ENCODE measurements around the gene IL27RA.

The IL27RA gene

DNA sequence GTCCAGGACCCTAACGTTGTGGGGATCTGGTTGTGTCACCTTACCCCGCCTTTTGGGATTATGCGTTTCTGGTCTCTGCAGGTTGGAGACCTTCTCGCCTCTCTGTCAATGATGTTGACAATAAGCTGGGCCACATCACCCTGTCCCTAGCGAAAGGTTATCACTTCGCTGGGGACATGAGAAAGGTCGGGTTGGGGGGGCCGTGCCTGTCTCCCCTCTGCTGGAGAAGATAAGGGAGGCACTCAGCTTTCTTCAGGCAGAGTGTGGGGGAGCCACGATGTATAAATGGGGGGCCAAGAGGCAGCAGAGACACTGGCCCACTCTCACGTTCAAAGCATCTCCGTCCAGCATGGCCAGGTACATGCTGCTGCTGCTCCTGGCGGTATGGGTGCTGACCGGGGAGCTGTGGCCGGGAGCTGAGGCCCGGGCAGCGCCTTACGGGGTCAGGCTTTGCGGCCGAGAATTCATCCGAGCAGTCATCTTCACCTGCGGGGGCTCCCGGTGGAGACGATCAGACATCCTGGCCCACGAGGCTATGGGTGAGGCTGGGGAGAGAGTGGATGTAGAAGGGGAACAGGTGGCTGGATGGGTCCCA lies 3.6 kb upstream of the IL27RA start, which contains the start of gene RLN3:
Gene RLN3 (plus strand): TSS at position 293 of the 595 bp plus-strand sequence. CDS start 57 bp downstream, at position 350.
- TF ChIP-seq TAF1 (IDR thresholded peaks at IDR 0.05; ENCODE audit: borderline replicate concordance, insufficient read depth, low read length) (no peak), SIN3A (IDR thresholded peaks at IDR 0.05; ENCODE audit: borderline replicate concordance, insufficient read depth, low read length) (no peak), FOXP2 (optimal IDR thresholded peaks at IDR 0.05; ENCODE audit: borderline replicate concordance, extremely low read depth, extremely low read length, insufficient read depth) (no peak)

DNA sequence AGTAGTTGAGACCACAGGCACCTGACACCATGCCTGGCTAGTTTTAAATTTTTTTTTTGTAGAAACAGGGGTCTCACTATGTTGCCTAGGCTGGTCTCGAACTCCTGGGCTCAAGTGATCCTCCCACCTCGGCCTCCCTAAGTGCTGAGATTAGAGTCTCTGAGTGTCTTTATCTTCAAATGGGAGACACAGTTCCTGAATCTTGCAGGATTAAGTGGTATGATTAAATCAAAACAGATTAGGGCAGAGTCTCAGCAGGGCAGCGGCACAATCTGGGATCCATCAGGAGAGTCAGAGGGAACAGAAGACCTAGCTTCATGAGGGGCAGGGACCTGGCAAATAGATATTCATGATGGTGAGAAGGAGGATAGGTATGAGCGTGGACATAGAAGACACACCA lies 2.7 kb upstream of the IL27RA start:
- TF ChIP-seq SIN3A (IDR thresholded peaks at IDR 0.05; ENCODE audit: borderline replicate concordance, insufficient read depth, low read length): no peak
- no peak for TF ChIP-seq POLR2AphosphoS5 (IDR thresholded peaks at IDR 0.05; ENCODE audit: low read depth, low read length)
- TF ChIP-seq FOXP2 (optimal IDR thresholded peaks at IDR 0.05; ENCODE audit: borderline replicate concordance, extremely low read depth, extremely low read length, insufficient read depth): no peak
- TF ChIP-seq, protein P1, sequence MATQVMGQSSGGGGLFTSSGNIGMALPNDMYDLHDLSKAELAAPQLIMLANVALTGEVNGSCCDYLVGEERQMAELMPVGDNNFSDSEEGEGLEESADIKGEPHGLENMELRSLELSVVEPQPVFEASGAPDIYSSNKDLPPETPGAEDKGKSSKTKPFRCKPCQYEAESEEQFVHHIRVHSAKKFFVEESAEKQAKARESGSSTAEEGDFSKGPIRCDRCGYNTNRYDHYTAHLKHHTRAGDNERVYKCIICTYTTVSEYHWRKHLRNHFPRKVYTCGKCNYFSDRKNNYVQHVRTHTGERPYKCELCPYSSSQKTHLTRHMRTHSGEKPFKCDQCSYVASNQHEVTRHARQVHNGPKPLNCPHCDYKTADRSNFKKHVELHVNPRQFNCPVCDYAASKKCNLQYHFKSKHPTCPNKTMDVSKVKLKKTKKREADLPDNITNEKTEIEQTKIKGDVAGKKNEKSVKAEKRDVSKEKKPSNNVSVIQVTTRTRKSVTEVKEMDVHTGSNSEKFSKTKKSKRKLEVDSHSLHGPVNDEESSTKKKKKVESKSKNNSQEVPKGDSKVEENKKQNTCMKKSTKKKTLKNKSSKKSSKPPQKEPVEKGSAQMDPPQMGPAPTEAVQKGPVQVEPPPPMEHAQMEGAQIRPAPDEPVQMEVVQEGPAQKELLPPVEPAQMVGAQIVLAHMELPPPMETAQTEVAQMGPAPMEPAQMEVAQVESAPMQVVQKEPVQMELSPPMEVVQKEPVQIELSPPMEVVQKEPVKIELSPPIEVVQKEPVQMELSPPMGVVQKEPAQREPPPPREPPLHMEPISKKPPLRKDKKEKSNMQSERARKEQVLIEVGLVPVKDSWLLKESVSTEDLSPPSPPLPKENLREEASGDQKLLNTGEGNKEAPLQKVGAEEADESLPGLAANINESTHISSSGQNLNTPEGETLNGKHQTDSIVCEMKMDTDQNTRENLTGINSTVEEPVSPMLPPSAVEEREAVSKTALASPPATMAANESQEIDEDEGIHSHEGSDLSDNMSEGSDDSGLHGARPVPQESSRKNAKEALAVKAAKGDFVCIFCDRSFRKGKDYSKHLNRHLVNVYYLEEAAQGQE (IDR thresholded peaks at IDR 0.05; ENCODE audit: insufficient read depth in 1 of 2, low read depth in 2 of 2, low read length in 2 of 2): no peak
- TF ChIP-seq TAF1 (IDR thresholded peaks at IDR 0.05; ENCODE audit: borderline replicate concordance, insufficient read depth, low read length): no peak

DNA sequence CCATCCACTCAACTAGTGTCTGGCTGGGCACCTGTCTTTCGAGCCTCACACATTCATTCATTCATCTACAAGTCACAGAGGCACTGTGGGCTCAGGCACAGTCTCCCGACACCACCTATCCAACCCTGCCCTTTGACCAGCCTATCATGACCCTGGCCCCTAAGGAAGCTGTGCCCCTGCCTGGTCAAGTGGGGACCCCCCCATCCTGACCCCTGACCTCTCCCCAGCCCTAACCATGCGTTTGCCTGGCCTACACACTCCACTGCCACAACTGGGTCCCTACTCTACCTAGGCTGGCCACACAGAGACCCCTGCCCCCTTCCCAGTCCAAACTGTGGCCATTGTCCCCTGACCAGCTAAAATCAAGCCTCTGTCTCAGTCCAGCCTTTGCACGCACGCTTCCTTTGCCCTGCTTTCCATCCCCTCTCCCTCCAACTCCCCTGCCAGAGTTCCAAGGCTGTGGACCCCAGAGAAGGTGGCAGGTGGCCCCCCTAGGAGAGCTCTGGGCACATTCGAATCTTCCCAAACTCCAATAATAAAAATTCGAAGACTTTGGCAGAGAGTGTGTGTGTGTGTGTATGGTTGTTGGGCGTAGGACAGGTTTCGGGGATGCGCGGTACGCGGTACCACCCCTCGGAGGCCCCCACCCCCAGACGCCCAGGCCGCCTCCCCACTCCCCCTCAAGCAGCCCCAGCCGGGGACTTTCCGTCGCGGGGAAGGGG lies 404 bp upstream of the IL27RA start:
- no peak for TF ChIP-seq FOXP2 (optimal IDR thresholded peaks at IDR 0.05; ENCODE audit: borderline replicate concordance, extremely low read depth, extremely low read length, insufficient read depth)
- TF ChIP-seq POLR2AphosphoS5 (IDR thresholded peaks at IDR 0.05; ENCODE audit: low read depth, low read length): no peak
- TF ChIP-seq SIN3A (IDR thresholded peaks at IDR 0.05; ENCODE audit: borderline replicate concordance, insufficient read depth, low read length): no peak
- TF ChIP-seq, protein P1 (IDR thresholded peaks at IDR 0.05; ENCODE audit: insufficient read depth in 1 of 2, low read depth in 2 of 2, low read length in 2 of 2): no peak
- no peak for TF ChIP-seq TAF1 (IDR thresholded peaks at IDR 0.05; ENCODE audit: borderline replicate concordance, insufficient read depth, low read length)

DNA sequence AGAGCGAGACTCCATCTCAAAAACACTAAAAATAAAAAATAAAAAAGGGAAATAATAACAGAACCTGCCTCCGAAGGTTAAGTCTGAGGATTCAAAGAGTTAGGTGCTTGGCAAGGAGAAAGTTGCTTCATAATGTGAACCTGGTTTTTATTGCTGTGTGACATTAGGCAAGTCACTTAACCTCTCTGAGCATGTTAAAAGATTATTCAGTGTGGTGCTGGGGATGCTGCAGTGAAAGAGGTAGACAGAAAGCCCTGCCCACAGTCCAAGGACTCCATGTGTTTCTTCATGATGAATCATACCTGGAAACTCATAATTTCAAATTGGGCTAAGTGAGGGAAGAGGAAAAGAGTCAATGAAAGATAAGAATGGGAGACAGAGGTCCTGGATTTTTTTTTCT lies 2.4 kb downstream of the IL27RA start:
- TF ChIP-seq SIN3A (IDR thresholded peaks at IDR 0.05; ENCODE audit: borderline replicate concordance, insufficient read depth, low read length): no peak
- TF ChIP-seq, protein P1 (IDR thresholded peaks at IDR 0.05; ENCODE audit: insufficient read depth in 1 of 2, low read depth in 2 of 2, low read length in 2 of 2): no peak
- no peak for TF ChIP-seq POLR2AphosphoS5 (IDR thresholded peaks at IDR 0.05; ENCODE audit: low read depth, low read length)
- TF ChIP-seq TAF1 (IDR thresholded peaks at IDR 0.05; ENCODE audit: borderline replicate concordance, insufficient read depth, low read length): no peak
- no peak for TF ChIP-seq FOXP2 (optimal IDR thresholded peaks at IDR 0.05; ENCODE audit: borderline replicate concordance, extremely low read depth, extremely low read length, insufficient read depth)

GRCh38 chr19:14035706-14036105 lies 4.1 kb downstream of the IL27RA start:
- TF ChIP-seq FOXP2 (optimal IDR thresholded peaks at IDR 0.05; ENCODE audit: borderline replicate concordance, extremely low read depth, extremely low read length, insufficient read depth) (no peak), POLR2AphosphoS5 (IDR thresholded peaks at IDR 0.05; ENCODE audit: low read depth, low read length) (no peak), SIN3A (IDR thresholded peaks at IDR 0.05; ENCODE audit: borderline replicate concordance, insufficient read depth, low read length) (no peak), TAF1 (IDR thresholded peaks at IDR 0.05; ENCODE audit: borderline replicate concordance, insufficient read depth, low read length) (no peak)
- TF ChIP-seq, protein P1 (IDR thresholded peaks at IDR 0.05; ENCODE audit: insufficient read depth in 1 of 2, low read depth in 2 of 2, low read length in 2 of 2): no peak

Measured in PFSK-1 (cell line).